Ishikawa (cell line): ENCODE measurements around the gene TLR5.

ENCODE experiments used
- CEBPB ChIP-seq: IDR thresholded peaks from 2 replicates; pipeline ENCODE4 v1.6.1; 2012
- CREB1 ChIP-seq: IDR thresholded peaks from 2 replicates; pipeline ENCODE4 v1.6.1; 2012; ENCODE audit warnings: low read depth
- EGR1 ChIP-seq: IDR thresholded peaks from 2 replicates; pipeline ENCODE4 v1.6.1; 2012
- EP300 ChIP-seq: IDR thresholded peaks from 2 replicates; pipeline ENCODE4 v1.6.1; 2012; ENCODE audit warnings: borderline replicate concordance
- NFIC ChIP-seq: IDR thresholded peaks from 2 replicates; pipeline ENCODE4 v1.6.1; 2012
- RAD21 ChIP-seq: IDR thresholded peaks from 2 replicates; pipeline ENCODE4 v1.6.1; 2012; ENCODE audit warnings: low read depth
- TEAD4 ChIP-seq: IDR thresholded peaks from 2 replicates; pipeline ENCODE4 v1.6.1; 2012
- YY1 ChIP-seq: IDR thresholded peaks from 2 replicates; pipeline ENCODE4 v1.6.1; 2012; ENCODE audit warnings: low read depth
- ZBTB7A ChIP-seq: IDR thresholded peaks from 2 replicates; pipeline ENCODE4 v1.6.1; 2012; ENCODE audit warnings: low read depth
- TF ChIP-seq, protein P1 (sequence below): IDR thresholded peaks from 2 replicates; pipeline ENCODE4 v1.6.1; 2012
- TF ChIP-seq, protein P2 (sequence below): IDR thresholded peaks from 2 replicates; pipeline ENCODE4 v1.6.1; 2012; ENCODE audit warnings: low read depth, mild to moderate bottlenecking
- TF ChIP-seq, protein P3 (sequence below): IDR thresholded peaks from 2 replicates; pipeline ENCODE4 v1.6.1; 2012

DNA sequence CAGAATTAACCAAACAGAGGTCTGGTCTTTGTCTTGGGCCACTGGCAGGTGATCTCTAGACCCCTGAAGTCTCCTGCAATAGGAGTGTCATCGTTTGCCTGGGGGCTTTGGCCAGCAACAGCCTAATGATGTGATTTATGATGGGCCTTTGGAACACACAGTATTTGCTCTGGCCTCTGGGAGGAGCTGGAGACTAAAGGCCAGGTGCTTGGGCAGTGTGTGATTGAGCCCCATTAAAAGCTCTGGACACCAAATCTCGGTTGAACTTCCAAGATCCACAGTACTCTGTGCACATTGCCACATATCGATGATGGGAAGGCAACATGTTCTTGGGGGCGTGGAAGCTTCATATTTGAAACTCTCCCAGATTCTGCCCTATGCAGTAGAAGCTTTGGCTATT is 32.0 kb upstream of the TLR5 start:
- TF ChIP-seq EP300 (no peak), RAD21 (peak; percentile 56), EGR1 (no peak), YY1 (no peak), CEBPB (no peak), NFIC (no peak), ZBTB7A (no peak), CREB1 (no peak), TEAD4 (no peak)
- TF ChIP-seq, protein P1, sequence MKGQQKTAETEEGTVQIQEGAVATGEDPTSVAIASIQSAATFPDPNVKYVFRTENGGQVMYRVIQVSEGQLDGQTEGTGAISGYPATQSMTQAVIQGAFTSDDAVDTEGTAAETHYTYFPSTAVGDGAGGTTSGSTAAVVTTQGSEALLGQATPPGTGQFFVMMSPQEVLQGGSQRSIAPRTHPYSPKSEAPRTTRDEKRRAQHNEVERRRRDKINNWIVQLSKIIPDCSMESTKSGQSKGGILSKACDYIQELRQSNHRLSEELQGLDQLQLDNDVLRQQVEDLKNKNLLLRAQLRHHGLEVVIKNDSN: no peak
- TF ChIP-seq, protein P2, sequence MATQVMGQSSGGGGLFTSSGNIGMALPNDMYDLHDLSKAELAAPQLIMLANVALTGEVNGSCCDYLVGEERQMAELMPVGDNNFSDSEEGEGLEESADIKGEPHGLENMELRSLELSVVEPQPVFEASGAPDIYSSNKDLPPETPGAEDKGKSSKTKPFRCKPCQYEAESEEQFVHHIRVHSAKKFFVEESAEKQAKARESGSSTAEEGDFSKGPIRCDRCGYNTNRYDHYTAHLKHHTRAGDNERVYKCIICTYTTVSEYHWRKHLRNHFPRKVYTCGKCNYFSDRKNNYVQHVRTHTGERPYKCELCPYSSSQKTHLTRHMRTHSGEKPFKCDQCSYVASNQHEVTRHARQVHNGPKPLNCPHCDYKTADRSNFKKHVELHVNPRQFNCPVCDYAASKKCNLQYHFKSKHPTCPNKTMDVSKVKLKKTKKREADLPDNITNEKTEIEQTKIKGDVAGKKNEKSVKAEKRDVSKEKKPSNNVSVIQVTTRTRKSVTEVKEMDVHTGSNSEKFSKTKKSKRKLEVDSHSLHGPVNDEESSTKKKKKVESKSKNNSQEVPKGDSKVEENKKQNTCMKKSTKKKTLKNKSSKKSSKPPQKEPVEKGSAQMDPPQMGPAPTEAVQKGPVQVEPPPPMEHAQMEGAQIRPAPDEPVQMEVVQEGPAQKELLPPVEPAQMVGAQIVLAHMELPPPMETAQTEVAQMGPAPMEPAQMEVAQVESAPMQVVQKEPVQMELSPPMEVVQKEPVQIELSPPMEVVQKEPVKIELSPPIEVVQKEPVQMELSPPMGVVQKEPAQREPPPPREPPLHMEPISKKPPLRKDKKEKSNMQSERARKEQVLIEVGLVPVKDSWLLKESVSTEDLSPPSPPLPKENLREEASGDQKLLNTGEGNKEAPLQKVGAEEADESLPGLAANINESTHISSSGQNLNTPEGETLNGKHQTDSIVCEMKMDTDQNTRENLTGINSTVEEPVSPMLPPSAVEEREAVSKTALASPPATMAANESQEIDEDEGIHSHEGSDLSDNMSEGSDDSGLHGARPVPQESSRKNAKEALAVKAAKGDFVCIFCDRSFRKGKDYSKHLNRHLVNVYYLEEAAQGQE: no peak
- TF ChIP-seq, protein P3, sequence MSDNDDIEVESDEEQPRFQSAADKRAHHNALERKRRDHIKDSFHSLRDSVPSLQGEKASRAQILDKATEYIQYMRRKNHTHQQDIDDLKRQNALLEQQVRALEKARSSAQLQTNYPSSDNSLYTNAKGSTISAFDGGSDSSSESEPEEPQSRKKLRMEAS: no peak
